PC-9 (cell line): ENCODE measurements around the gene FAM47E.

ENCODE experiments used
- CTCF ChIP-seq: fragments of 200-600 bp; sonication (generic); conservative IDR thresholded peaks from 2 replicates; pipeline ENCODE4 v1.6.1; 2017; ENCODE audit warnings: mixed run types, antibody characterized with exemption, mild to moderate bottlenecking, moderate library complexity
- EZH2 ChIP-seq: fragments of 200-600 bp; sonication (generic); IDR thresholded peaks from 2 replicates; pipeline ENCODE4 v1.8.0; 2017; ENCODE audit warnings: antibody characterized with exemption, low read depth

- no peak for TF ChIP-seq CTCF
- no peak for TF ChIP-seq EZH2
These were observed 21.1 kb downstream of the FAM47E start for GRCh38 chr4:76272582-76272981.
